ENCODE measurements around the gene IDI2. TPM values are rescaled to one million over a fixed set of nuclear protein-coding genes. Genes with fewer than 3 reads are reported as not detected.
A peak's percentile ranks its signal among the peaks of the same experiment; 100 is the strongest.

IDI2 gene
- total and polyA plus RNA-seq, 2 of the 13 experiments (the other 11 are each of a cell fraction or from before 2014, with no cell fraction given) = not detected

DNA sequence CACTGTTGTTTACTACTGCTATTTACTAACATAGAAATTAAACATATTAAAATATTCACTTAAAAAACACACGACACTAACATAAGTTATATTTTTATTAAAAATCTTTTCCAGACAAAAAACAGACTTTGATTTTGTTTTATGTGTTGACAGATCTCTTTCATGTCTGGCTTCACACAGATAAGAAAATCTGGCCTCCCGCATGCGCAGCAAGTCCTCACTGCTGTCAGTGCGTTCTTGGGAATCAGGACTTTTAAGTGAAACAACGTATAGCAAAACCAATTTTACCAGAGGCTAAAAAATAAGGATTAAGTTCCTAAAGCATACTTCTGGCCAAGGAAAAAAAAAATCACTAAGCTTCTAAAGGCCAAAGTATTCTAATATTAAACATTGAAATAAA, 24.5 kb upstream of the IDI2 start:
- DNase-seq (ENCODE audit: low spot score) = peak; percentile 22
- Histone ChIP-seq H4K20me1 (ENCODE audit: insufficient read depth, low read length) (peaks cover 36% of the 10 kb centered on the region), H3K4me2 (ENCODE audit: low read depth, low read length) (peak overlapping the region; percentile 85), H2AFZ (ENCODE audit: low read length) (no peak overlapping the region), H3K4me3 (replicated peaks in 1 of 3; ENCODE audit: insufficient read depth in 1 of 3, low read depth in 2 of 3, low read length in 3 of 3) (peak overlapping the region; percentile 80 to 98 (median 93)), H3K9ac (ENCODE audit: insufficient read depth, low read depth, low read length) (peak overlapping the region; percentile 94), H3K9me3 (ENCODE audit: low read length) (no peaks in the 10 kb centered on the region), H3K27me3 (ENCODE audit: control insufficient read depth in 1 of 2, insufficient read depth in 2 of 2, low read length in 2 of 2) (no peaks in the 10 kb centered on the region; a peak in 1 of 5 replicates), H3K79me2 (ENCODE audit: insufficient read depth, low read length) (peaks cover 80% of the 10 kb centered on the region), H3K27ac (ENCODE audit: extremely low read length, insufficient read depth, low read length) (peak overlapping the region; percentile 96), H3K4me1 (ENCODE audit: insufficient read depth, low read length) (peaks cover 59% of the 10 kb centered on the region), H3K36me3 (replicated peaks in 1 of 2; ENCODE audit: control insufficient read depth in 1 of 2, insufficient read depth in 2 of 2, low read length in 2 of 2) (peaks cover 3 to 25% of the 10 kb centered on the region in 2 experiments; a peak in 3 of 5 replicates)
- no peak for TF ChIP-seq FOXO4 (CRISPR knock-in tag; conservative IDR thresholded peaks at IDR 0.05)
- no peak for TF ChIP-seq HDAC1 (CRISPR knock-in tag; IDR thresholded peaks at IDR 0.05)
- no peak for TF ChIP-seq TBX2 (CRISPR knock-in tag; IDR thresholded peaks at IDR 0.05; ENCODE audit: borderline replicate concordance)
- no peak for TF ChIP-seq HBP1 (CRISPR knock-in tag; IDR thresholded peaks at IDR 0.05; ENCODE audit: low read depth)
- TF ChIP-seq, protein P1, sequence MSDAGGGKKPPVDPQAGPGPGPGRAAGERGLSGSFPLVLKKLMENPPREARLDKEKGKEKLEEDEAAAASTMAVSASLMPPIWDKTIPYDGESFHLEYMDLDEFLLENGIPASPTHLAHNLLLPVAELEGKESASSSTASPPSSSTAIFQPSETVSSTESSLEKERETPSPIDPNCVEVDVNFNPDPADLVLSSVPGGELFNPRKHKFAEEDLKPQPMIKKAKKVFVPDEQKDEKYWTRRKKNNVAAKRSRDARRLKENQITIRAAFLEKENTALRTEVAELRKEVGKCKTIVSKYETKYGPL (CRISPR knock-in tag; IDR thresholded peaks at IDR 0.05) = no peak
- no peak for TF ChIP-seq DNMT3B (CRISPR knock-in tag; conservative IDR thresholded peaks at IDR 0.05)
- TF ChIP-seq, protein P2, sequence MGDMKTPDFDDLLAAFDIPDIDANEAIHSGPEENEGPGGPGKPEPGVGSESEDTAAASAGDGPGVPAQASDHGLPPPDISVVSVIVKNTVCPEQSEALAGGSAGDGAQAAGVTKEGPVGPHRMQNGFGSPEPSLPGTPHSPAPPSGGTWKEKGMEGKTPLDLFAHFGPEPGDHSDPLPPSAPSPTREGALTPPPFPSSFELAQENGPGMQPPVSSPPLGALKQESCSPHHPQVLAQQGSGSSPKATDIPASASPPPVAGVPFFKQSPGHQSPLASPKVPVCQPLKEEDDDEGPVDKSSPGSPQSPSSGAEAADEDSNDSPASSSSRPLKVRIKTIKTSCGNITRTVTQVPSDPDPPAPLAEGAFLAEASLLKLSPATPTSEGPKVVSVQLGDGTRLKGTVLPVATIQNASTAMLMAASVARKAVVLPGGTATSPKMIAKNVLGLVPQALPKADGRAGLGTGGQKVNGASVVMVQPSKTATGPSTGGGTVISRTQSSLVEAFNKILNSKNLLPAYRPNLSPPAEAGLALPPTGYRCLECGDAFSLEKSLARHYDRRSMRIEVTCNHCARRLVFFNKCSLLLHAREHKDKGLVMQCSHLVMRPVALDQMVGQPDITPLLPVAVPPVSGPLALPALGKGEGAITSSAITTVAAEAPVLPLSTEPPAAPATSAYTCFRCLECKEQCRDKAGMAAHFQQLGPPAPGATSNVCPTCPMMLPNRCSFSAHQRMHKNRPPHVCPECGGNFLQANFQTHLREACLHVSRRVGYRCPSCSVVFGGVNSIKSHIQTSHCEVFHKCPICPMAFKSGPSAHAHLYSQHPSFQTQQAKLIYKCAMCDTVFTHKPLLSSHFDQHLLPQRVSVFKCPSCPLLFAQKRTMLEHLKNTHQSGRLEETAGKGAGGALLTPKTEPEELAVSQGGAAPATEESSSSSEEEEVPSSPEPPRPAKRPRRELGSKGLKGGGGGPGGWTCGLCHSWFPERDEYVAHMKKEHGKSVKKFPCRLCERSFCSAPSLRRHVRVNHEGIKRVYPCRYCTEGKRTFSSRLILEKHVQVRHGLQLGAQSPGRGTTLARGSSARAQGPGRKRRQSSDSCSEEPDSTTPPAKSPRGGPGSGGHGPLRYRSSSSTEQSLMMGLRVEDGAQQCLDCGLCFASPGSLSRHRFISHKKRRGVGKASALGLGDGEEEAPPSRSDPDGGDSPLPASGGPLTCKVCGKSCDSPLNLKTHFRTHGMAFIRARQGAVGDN (CRISPR knock-in tag; IDR thresholded peaks at IDR 0.05) = no peak
- TF ChIP-seq ZNF501 (CRISPR knock-in tag; IDR thresholded peaks at IDR 0.05) = no peak
- no peak for TF ChIP-seq AHR (CRISPR knock-in tag; IDR thresholded peaks at IDR 0.05)
- no peak for TF ChIP-seq LCORL (IDR thresholded peaks at IDR 0.05)
- TF ChIP-seq LCORL (CRISPR knock-in tag; IDR thresholded peaks at IDR 0.05) = no peak
- no peak for TF ChIP-seq ATF3 (CRISPR knock-in tag; IDR thresholded peaks at IDR 0.05)
- no peak for ATAC-seq
- WGBS (ENCODE audit: low lambda C conversion rate) = 3% methylated on average over 5 of the region's 5 CpGs
- intact Hi-C loops (cut with micrococcal nuclease; ENCODE audit: unreplicated experiment) = no loop called here
- in situ Hi-C loops (cut with HindIII; ENCODE audit: extremely low pct_ligation_motif_present, low pct_unique_long_range_greater_than_20kb) = no loop called here
- FAIRE-seq = no peak
- no TSS peak for BruUV-seq (replicated peaks)
- CTCF ChIA-PET (ENCODE audit: low intra/inter-chr PET ratio, low total read pairs) = no interaction called here
- POLR2A ChIA-PET = interaction anchor here (1.1 to 1.9 kb wide), 8 partner anchors 15 to 232 kb away, joined by 3 to 9 read pairs (median 4); no protein-coding TSS in a partner anchor
